Inflammatory macrophage (primary cell): Measurements from ENCODE around the gene ANAPC1.
"Not testable (repeated sequence)": the region's sequence is repeated elsewhere in the genome, so short reads cannot be mapped to it uniquely, and the experiment has no call there.

Source experiments
- DNase-seq, 2 donors: peaks; one replicate each; pipeline ENCODE4 v3.0.0-alpha.2; 2020 to 2022

Gene ANAPC1

GRCh38 chr2:111782195-111782594, 101.8 kb downstream of the ANAPC1 start:
- DNase-seq = not testable (repeated sequence)

GRCh38 chr2:111781443-111782094, 102.4 kb downstream of the ANAPC1 start:
- DNase-seq = not testable (repeated sequence)

GRCh38 chr2:111777155-111777554, 106.8 kb downstream of the ANAPC1 start:
- DNase-seq = not testable (repeated sequence)

- DNase-seq = not testable (repeated sequence)
Measured at GRCh38 chr2:111776296-111776695, 107.7 kb downstream of the ANAPC1 start.

- not testable (repeated sequence) for DNase-seq
Measured at GRCh38 chr2:111772180-111772579, 111.8 kb downstream of the ANAPC1 start.

GRCh38 chr2:111770916-111771658, 112.9 kb downstream of the ANAPC1 start:
- DNase-seq = not testable (repeated sequence)

GRCh38 chr2:111768266-111769190, 115.5 kb downstream of the ANAPC1 start:
- DNase-seq = not testable (repeated sequence)

GRCh38 chr2:111767087-111767486, 116.9 kb downstream of the ANAPC1 start:
- peak in 1 of 2 donors; percentile 23 for DNase-seq

- DNase-seq = not testable (repeated sequence)
Measured at GRCh38 chr2:111766295-111766694, 117.7 kb downstream of the ANAPC1 start.

- not testable (repeated sequence) for DNase-seq
Measured at GRCh38 chr2:111764151-111764550, 119.8 kb downstream of the ANAPC1 start.

- DNase-seq = not testable (repeated sequence)
Measured at GRCh38 chr2:111760697-111761284, 123.2 kb downstream of the ANAPC1 start.

GRCh38 chr2:111752533-111752932, 131.5 kb downstream of the ANAPC1 start:
- DNase-seq = not testable (repeated sequence)

- peak in 1 of 2 donors; percentile 6 for DNase-seq
Measured at GRCh38 chr2:111750641-111751040, 133.4 kb downstream of the ANAPC1 start.

- not testable (repeated sequence) for DNase-seq
Measured at GRCh38 chr2:111748429-111748828, 135.6 kb downstream of the ANAPC1 start.

- not testable (repeated sequence) for DNase-seq
Measured at GRCh38 chr2:111747410-111748115, 136.4 kb downstream of the ANAPC1 start.

- DNase-seq = not testable (repeated sequence)
Measured at GRCh38 chr2:111744751-111745150, 139.2 kb downstream of the ANAPC1 start.

GRCh38 chr2:111741517-111741916, 142.5 kb downstream of the ANAPC1 start:
- not testable (repeated sequence) for DNase-seq

GRCh38 chr2:111735838-111736721, 147.9 kb downstream of the ANAPC1 start:
- peak; percentile 63 to 65 for DNase-seq

- not testable (repeated sequence) for DNase-seq
Measured at GRCh38 chr2:111735420-111735819, 148.6 kb downstream of the ANAPC1 start.

GRCh38 chr2:111729812-111730458, 154.1 kb downstream of the ANAPC1 start:
- DNase-seq = not testable (repeated sequence)
